ENCODE results near the gene MUCL3. TPM values are rescaled to one million over a fixed set of nuclear protein-coding genes. Genes with fewer than 3 reads are reported as not detected.
A peak's percentile ranks its signal among the peaks of the same experiment; 100 is the strongest.

Gene MUCL3
- total and polyA plus RNA-seq, 2 donors (not counting 1 experiment from before 2014, with no cell fraction given): not detected

DNA sequence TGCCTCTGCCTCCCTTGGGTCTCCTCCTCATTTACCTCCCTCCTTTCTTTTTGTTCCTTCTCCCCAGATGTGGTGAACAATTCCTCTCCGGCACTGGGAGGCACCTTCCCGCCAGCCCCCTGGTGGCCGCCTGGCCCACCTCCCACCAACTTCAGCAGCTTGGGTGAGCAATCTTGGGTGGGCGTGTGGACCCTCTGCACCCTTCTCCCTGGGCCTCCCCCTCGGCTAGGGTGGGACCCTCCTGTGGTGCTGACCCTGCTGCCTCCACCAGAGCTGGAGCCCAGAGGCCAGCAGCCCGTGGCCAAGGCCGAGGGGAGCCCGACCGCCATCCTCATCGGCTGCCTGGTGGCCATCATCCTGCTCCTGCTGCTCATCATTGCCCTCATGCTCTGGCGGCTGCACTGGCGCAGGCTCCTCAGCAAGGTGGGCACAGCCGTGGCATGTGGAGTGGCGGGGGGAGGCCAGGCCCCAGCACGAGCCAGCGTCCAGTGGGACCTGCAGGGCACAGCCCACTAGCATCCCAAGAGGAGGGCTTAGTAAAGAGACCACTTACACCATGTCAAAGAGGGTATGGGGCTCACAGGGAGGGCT lies 47.7 kb upstream of the MUCL3 start:
- no peak overlapping the region for H3K4me3 ChIP-seq (replicated peaks in 1 of 4; ENCODE audit: control extremely low read depth in 1 of 4, insufficient read depth in 1 of 4, low read depth in 3 of 4, low read length in 4 of 4)
- no peak overlapping the region for H3K4me2 ChIP-seq (ENCODE audit: extremely low read depth, insufficient read depth, low read length)
- H3K36me3 ChIP-seq (ENCODE audit: control insufficient read depth, insufficient read depth, low read length): peaks cover 6% of the 10 kb centered on the region
- no peaks in the 10 kb centered on the region for H3K9me3 ChIP-seq (ENCODE audit: control insufficient read depth, insufficient read depth, low read depth, low read length)
- H3K79me2 ChIP-seq (ENCODE audit: control insufficient read depth, insufficient read depth, low read length): no peaks in the 10 kb centered on the region
- H4K20me1 ChIP-seq (ENCODE audit: control insufficient read depth, extremely low read depth, insufficient read depth, low read length): no peaks in the 10 kb centered on the region
- H3K27ac ChIP-seq (ENCODE audit: insufficient read depth, low read length): no peak overlapping the region
- no peak for DNase-seq (ENCODE audit: low read depth in 2 of 2)
- no peak overlapping the region for H2AFZ ChIP-seq (ENCODE audit: low read length)
- H3K27me3 ChIP-seq (ENCODE audit: control insufficient read depth, insufficient read depth, low read length): no peaks in the 10 kb centered on the region
- no peak overlapping the region for H3K9ac ChIP-seq (ENCODE audit: insufficient read depth, low read length)
- H3K4me1 ChIP-seq (ENCODE audit: control insufficient read depth, extremely low read depth, insufficient read depth, low read length): no peaks in the 10 kb centered on the region
- no peak for TF ChIP-seq EZH2 (IDR thresholded peaks at IDR 0.05; ENCODE audit: low read length, missing control alignments)
- TF ChIP-seq, protein P1, sequence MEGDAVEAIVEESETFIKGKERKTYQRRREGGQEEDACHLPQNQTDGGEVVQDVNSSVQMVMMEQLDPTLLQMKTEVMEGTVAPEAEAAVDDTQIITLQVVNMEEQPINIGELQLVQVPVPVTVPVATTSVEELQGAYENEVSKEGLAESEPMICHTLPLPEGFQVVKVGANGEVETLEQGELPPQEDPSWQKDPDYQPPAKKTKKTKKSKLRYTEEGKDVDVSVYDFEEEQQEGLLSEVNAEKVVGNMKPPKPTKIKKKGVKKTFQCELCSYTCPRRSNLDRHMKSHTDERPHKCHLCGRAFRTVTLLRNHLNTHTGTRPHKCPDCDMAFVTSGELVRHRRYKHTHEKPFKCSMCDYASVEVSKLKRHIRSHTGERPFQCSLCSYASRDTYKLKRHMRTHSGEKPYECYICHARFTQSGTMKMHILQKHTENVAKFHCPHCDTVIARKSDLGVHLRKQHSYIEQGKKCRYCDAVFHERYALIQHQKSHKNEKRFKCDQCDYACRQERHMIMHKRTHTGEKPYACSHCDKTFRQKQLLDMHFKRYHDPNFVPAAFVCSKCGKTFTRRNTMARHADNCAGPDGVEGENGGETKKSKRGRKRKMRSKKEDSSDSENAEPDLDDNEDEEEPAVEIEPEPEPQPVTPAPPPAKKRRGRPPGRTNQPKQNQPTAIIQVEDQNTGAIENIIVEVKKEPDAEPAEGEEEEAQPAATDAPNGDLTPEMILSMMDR (conservative IDR thresholded peaks at IDR 0.05 in 1 of 2, IDR thresholded peaks at IDR 0.05 in 1 of 2; ENCODE audit: low read depth in 1 of 2, low read length in 2 of 2): peak in 1 of 2 donors; percentile 17

DNA sequence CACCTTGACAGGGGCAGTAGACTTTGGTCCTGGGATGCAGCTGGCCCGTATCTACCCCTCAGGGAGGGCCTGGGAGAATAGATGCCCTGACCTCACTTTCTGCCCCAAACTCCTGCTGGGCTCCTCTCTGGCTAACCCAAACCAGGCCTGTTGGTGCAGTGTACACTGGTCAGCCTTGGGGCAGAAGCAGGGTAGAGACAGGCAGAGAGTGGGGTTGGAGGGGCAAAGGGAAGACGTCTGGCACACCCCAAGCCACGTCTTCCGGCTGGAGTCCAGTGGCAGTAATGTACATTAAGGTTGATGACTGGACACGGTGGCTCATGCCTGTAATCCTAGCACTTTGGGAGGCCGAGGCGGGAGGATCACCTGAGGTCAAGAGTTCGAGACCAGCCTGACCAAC lies 47.1 kb upstream of the MUCL3 start:
- Histone ChIP-seq H3K4me3 (replicated peaks in 1 of 4; ENCODE audit: control extremely low read depth in 1 of 4, insufficient read depth in 1 of 4, low read depth in 3 of 4, low read length in 4 of 4) (no peak overlapping the region), H3K4me1 (ENCODE audit: control insufficient read depth, extremely low read depth, insufficient read depth, low read length) (no peaks in the 10 kb centered on the region), H3K36me3 (ENCODE audit: control insufficient read depth, insufficient read depth, low read length) (peaks cover 6% of the 10 kb centered on the region), H3K4me2 (ENCODE audit: extremely low read depth, insufficient read depth, low read length) (no peak overlapping the region), H2AFZ (ENCODE audit: low read length) (no peak overlapping the region), H3K9ac (ENCODE audit: insufficient read depth, low read length) (no peak overlapping the region), H3K27me3 (ENCODE audit: control insufficient read depth, insufficient read depth, low read length) (no peaks in the 10 kb centered on the region), H3K79me2 (ENCODE audit: control insufficient read depth, insufficient read depth, low read length) (no peaks in the 10 kb centered on the region), H3K9me3 (ENCODE audit: control insufficient read depth, insufficient read depth, low read depth, low read length) (no peaks in the 10 kb centered on the region), H4K20me1 (ENCODE audit: control insufficient read depth, extremely low read depth, insufficient read depth, low read length) (no peaks in the 10 kb centered on the region), H3K27ac (ENCODE audit: insufficient read depth, low read length) (no peak overlapping the region)
- TF ChIP-seq EZH2 (IDR thresholded peaks at IDR 0.05; ENCODE audit: low read length, missing control alignments): no peak
- TF ChIP-seq, protein P1 (conservative IDR thresholded peaks at IDR 0.05 in 1 of 2, IDR thresholded peaks at IDR 0.05 in 1 of 2; ENCODE audit: low read depth in 1 of 2, low read length in 2 of 2): no peak
- no peak for DNase-seq (ENCODE audit: low read depth in 2 of 2)

DNA sequence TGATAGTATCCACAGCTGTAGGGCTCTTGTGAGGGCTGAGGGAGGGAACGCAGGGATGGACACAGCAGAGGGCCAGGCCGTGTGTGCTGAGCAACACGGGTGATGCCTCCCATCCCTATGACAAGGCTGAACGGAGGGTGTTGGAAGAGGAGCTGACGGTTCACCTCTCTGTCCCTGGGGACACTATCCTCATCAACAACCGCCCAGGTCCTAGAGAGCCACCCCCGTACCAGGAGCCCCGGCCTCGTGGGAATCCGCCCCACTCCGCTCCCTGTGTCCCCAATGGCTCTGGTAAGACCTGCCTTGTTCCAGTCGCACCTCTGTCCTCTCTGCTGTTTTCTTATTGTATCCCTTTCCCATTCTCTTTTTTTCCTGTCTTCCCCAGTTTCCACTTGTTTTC lies 46.4 kb upstream of the MUCL3 start:
- H3K4me1 ChIP-seq (ENCODE audit: control insufficient read depth, extremely low read depth, insufficient read depth, low read length): no peaks in the 10 kb centered on the region
- H3K36me3 ChIP-seq (ENCODE audit: control insufficient read depth, insufficient read depth, low read length): peaks cover 7% of the 10 kb centered on the region
- no peaks in the 10 kb centered on the region for H3K27me3 ChIP-seq (ENCODE audit: control insufficient read depth, insufficient read depth, low read length)
- no peak overlapping the region for H3K4me3 ChIP-seq (replicated peaks in 1 of 4; ENCODE audit: control extremely low read depth in 1 of 4, insufficient read depth in 1 of 4, low read depth in 3 of 4, low read length in 4 of 4)
- H2AFZ ChIP-seq (ENCODE audit: low read length): no peak overlapping the region
- TF ChIP-seq, protein P1 (conservative IDR thresholded peaks at IDR 0.05 in 1 of 2, IDR thresholded peaks at IDR 0.05 in 1 of 2; ENCODE audit: low read depth in 1 of 2, low read length in 2 of 2): no peak
- TF ChIP-seq EZH2 (IDR thresholded peaks at IDR 0.05; ENCODE audit: low read length, missing control alignments): no peak
- no peak for DNase-seq (ENCODE audit: low read depth in 2 of 2)
- H3K4me2 ChIP-seq (ENCODE audit: extremely low read depth, insufficient read depth, low read length): no peak overlapping the region
- no peak overlapping the region for H3K9ac ChIP-seq (ENCODE audit: insufficient read depth, low read length)
- no peaks in the 10 kb centered on the region for H3K79me2 ChIP-seq (ENCODE audit: control insufficient read depth, insufficient read depth, low read length)
- no peaks in the 10 kb centered on the region for H3K9me3 ChIP-seq (ENCODE audit: control insufficient read depth, insufficient read depth, low read depth, low read length)
- no peak overlapping the region for H3K27ac ChIP-seq (ENCODE audit: insufficient read depth, low read length)
- H4K20me1 ChIP-seq (ENCODE audit: control insufficient read depth, extremely low read depth, insufficient read depth, low read length): no peaks in the 10 kb centered on the region
